ENCODE measurements around the gene C2CD2L. TPM values are rescaled to one million over a fixed set of nuclear protein-coding genes. Genes with fewer than 3 reads are reported as not detected.
A peak's percentile ranks its signal among the peaks of the same experiment; 100 is the strongest.

The C2CD2L gene
- total and polyA plus RNA-seq, 2 of the 13 experiments (the other 11 are each of a cell fraction or from before 2014, with no cell fraction given): 3.7 to 5.5 TPM

GRCh38 chr11:119065369-119065768, 41.8 kb upstream of the C2CD2L start (continued):
- TF ChIP-seq SOX13 (IDR thresholded peaks at IDR 0.05): no peak
- TF ChIP-seq SOX13 (CRISPR knock-in tag; conservative IDR thresholded peaks at IDR 0.05 in 1 of 2, IDR thresholded peaks at IDR 0.05 in 1 of 2): 0 out of 4 replicates have a peak, but pooled peaks of 1 of the 2 experiments have one; percentile 4
- TF ChIP-seq HMGA1 (CRISPR knock-in tag; conservative IDR thresholded peaks at IDR 0.05): no peak
- peak; percentile 67 for TF ChIP-seq CTCF (CRISPR knock-in tag; IDR thresholded peaks at IDR 0.05)
- TF ChIP-seq TIGD3 (CRISPR knock-in tag; IDR thresholded peaks at IDR 0.05; ENCODE audit: borderline replicate concordance): no peak

- no peaks in the 10 kb centered on the region for H3K9me3 ChIP-seq (ENCODE audit: low read length)
- intact Hi-C loops (cut with micrococcal nuclease; ENCODE audit: unreplicated experiment): loop anchor here (1.0 kb wide), 1 partner anchor 10 kb away; the partner anchor contains the start of gene HYOU1
- 1% methylated on average over 41 of the region's 49 CpGs for WGBS (ENCODE audit: low lambda C conversion rate)
- peaks cover 16% of the 10 kb centered on the region for H3K79me2 ChIP-seq (ENCODE audit: insufficient read depth, low read length)
- H3K4me1 ChIP-seq (ENCODE audit: insufficient read depth, low read length): peaks cover 25% of the 10 kb centered on the region
- BruUV-seq (replicated peaks): no TSS peak
- DNase-seq (ENCODE audit: low spot score) (peak; percentile 92), FAIRE-seq (peak; percentile 82), ATAC-seq (peak; percentile 98)
- peak within 1 kb of the TSS; percentile 92 for H2AFZ ChIP-seq (ENCODE audit: low read length)
- in situ Hi-C loops (cut with HindIII; ENCODE audit: extremely low pct_ligation_motif_present, low pct_unique_long_range_greater_than_20kb): no loop called here
- ChIA-PET POLR2A (interaction anchor here (0.6 to 3.4 kb wide), 31 partner anchors 10 to 855 kb away, joined by 3 to 90 read pairs (median 6); partner anchors contain the start of genes C2CD2L, CBL, DDX6 and DPAGT1), CTCF (ENCODE audit: low intra/inter-chr PET ratio, low total read pairs) (interaction anchor here (0.7 kb wide), 1 partner anchor 28 kb away, joined by 3 read pairs; a partner anchor contains a TSS)
- H4K20me1 ChIP-seq (ENCODE audit: insufficient read depth, low read length): no peaks in the 10 kb centered on the region
- H3K4me2 ChIP-seq (ENCODE audit: low read depth, low read length): peak within 1 kb of the TSS; percentile 98
- H3K36me3 ChIP-seq (replicated peaks in 1 of 2; ENCODE audit: control insufficient read depth in 1 of 2, insufficient read depth in 2 of 2, low read length in 2 of 2): peaks cover 9 to 26% of the 10 kb centered on the region in 2 experiments; a peak in 4 of 5 replicates
- H3K27me3 ChIP-seq (ENCODE audit: control insufficient read depth in 1 of 2, insufficient read depth in 2 of 2, low read length in 2 of 2): no peaks in the 10 kb centered on the region; a peak in 1 of 5 replicates
- peak within 1 kb of the TSS; percentile 95 for H3K9ac ChIP-seq (ENCODE audit: insufficient read depth, low read depth, low read length)
- H3K4me3 ChIP-seq (replicated peaks in 1 of 3; ENCODE audit: insufficient read depth in 1 of 3, low read depth in 2 of 3, low read length in 3 of 3): peak within 1 kb of the TSS; percentile 97 to 98 (median 97)
- H3K27ac ChIP-seq (ENCODE audit: extremely low read length, insufficient read depth, low read length): peak within 1 kb of the TSS; percentile 83
- TF ChIP-seq SKI (IDR thresholded peaks at IDR 0.05; ENCODE audit: partially characterized antibody) (no peak), ZNF24 (IDR thresholded peaks at IDR 0.05) (no peak), THAP7 (CRISPR knock-in tag; IDR thresholded peaks at IDR 0.05) (no peak), ZNF776 (CRISPR knock-in tag; IDR thresholded peaks at IDR 0.05) (no peak), ZNF574 (CRISPR knock-in tag; IDR thresholded peaks at IDR 0.05) (peak; percentile 86), ZNF292 (CRISPR knock-in tag; IDR thresholded peaks at IDR 0.05; ENCODE audit: borderline replicate concordance, low read depth) (no peak), ZMAT3 (CRISPR knock-in tag; conservative IDR thresholded peaks at IDR 0.05) (no peak), DNMT3B (CRISPR knock-in tag; conservative IDR thresholded peaks at IDR 0.05) (0 out of 2 replicates have a peak, but pooled peaks have one; percentile 40), MIER2 (CRISPR knock-in tag; IDR thresholded peaks at IDR 0.05) (no peak), ZNF572 (CRISPR knock-in tag; IDR thresholded peaks at IDR 0.05) (no peak; the same call in 1 of the 2 replicates)
Measured at GRCh38 chr11:119067371-119068222, 39.5 kb upstream of the C2CD2L start, which contains the start of gene VPS11. Gene VPS11 (plus strand): TSS chr11:119067818. CDS start chr11:119067824, 6 bp downstream.

All from HepG2 (cell line).